Measurements from ENCODE around the gene KCNIP4. TPM values are rescaled to one million over a fixed set of nuclear protein-coding genes. Genes with fewer than 3 reads are reported as not detected.

KCNIP4 gene
- total and polyA plus RNA-seq, 2 of the 4 experiments (the other 2 are of a cell fraction): not detected

DNA sequence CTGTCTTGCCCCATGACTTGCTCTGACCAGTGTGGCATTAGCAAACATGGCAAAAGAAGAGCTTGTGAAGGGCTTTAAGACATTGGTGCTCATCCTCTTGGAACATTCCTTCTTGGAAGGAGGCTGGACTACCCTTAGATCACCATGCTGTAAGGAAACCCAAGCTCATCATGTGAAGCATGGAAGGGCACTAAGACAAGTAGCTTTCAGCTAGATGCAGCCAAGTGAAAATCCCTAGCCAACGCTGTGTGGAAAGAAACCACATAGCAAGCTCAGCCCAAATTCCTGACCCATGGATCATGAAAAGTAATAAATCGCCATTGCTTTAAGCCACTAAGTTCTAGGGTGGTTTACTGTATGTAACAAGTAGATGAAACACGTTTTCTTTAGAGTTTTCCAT is 1260.7 kb downstream of the KCNIP4 start:
- H3K9ac ChIP-seq (ENCODE audit: low read depth, low read length): no peak overlapping the region
- H3K4me1 ChIP-seq (ENCODE audit: control insufficient read depth, insufficient read depth, low read length): no peaks in the 10 kb centered on the region
- in situ Hi-C loops (cut with MboI; ENCODE audit: low sequenced_read_pairs): loop anchor here (5.0 to 10.0 kb wide), 4 partner anchors 143 to 2003 kb away; no protein-coding TSS in a partner anchor
- no peaks in the 10 kb centered on the region for H4K20me1 ChIP-seq (ENCODE audit: insufficient read depth, low read length)
- no peak overlapping the region for H2AK5ac ChIP-seq (ENCODE audit: low read depth, low read length)
- peak; percentile 86 for ATAC-seq (ENCODE audit: low read depth)
- H2AK9ac ChIP-seq (replicated peaks; ENCODE audit: low read depth, low read length, poor library complexity): no peak overlapping the region
- H3K56ac ChIP-seq (ENCODE audit: extremely low read depth, insufficient read depth, low read length): no peak overlapping the region
- no peaks in the 10 kb centered on the region for H3K9me1 ChIP-seq (ENCODE audit: insufficient read depth, low read length)
- no peak overlapping the region for H3K23ac ChIP-seq (ENCODE audit: low read depth, low read length)
- no peaks in the 10 kb centered on the region for H3K9me3 ChIP-seq (ENCODE audit: control insufficient read depth, insufficient read depth, low read length)
- H3K4ac ChIP-seq (ENCODE audit: low read depth, low read length): no peak overlapping the region
- H4K8ac ChIP-seq (ENCODE audit: low read depth in 2 of 2, low read length in 2 of 2): no peak overlapping the region
- no peaks in the 10 kb centered on the region for H3K36me3 ChIP-seq (ENCODE audit: control insufficient read depth, insufficient read depth, low read length)
- H2BK20ac ChIP-seq (ENCODE audit: low read depth, low read length): no peak overlapping the region
- ChIA-PET POLR2A (ENCODE audit: unreplicated experiment) (no interaction called here), CTCF (no interaction called here)
- no peaks in the 10 kb centered on the region for H3K79me1 ChIP-seq (ENCODE audit: low read depth in 1 of 2, low read length in 2 of 2)
- no peak overlapping the region for H3K4me2 ChIP-seq (ENCODE audit: low read depth, low read length)
- H2BK15ac ChIP-seq (ENCODE audit: low read depth, low read length): no peak overlapping the region
- intact Hi-C loops (cut with micrococcal nuclease): loop anchor here (1.0 to 5.0 kb wide), 2 partner anchors 435 to 986 kb away; no protein-coding TSS in a partner anchor
- no peak for TF ChIP-seq NFE2L2 (IDR thresholded peaks at IDR 0.05; ENCODE audit: low read depth, low read length)
- TF ChIP-seq MAFK (IDR thresholded peaks at IDR 0.05; ENCODE audit: low read depth, low read length): no peak
- TF ChIP-seq POLR2A (IDR thresholded peaks at IDR 0.05; ENCODE audit: low read depth, low read length): no peak
- H2BK120ac ChIP-seq (ENCODE audit: low read depth, low read length): no peak overlapping the region
- dilution Hi-C loops (cut with HindIII; ENCODE audit: low sequenced_read_pairs, unreplicated experiment): no loop called here
- no peak overlapping the region for H2AFZ ChIP-seq (replicated peaks; ENCODE audit: low read length, poor library complexity)
- no peak overlapping the region for H4K91ac ChIP-seq (ENCODE audit: insufficient read depth, low read depth, low read length)
- H3K27me3 ChIP-seq (ENCODE audit: control insufficient read depth, insufficient read depth, low read length): peaks cover 5% of the 10 kb centered on the region
- no CpG with 5 or more reads among the region's 3 CpGs for WGBS, 2 experiments (ENCODE audit: extremely low coverage in 2 of 2, insufficient read length in 1 of 2)
- H4K5ac ChIP-seq (ENCODE audit: low read depth, low read length): no peak overlapping the region
- no peak overlapping the region for H3K18ac ChIP-seq (ENCODE audit: low read depth, low read length)
- H3K27ac ChIP-seq (ENCODE audit: insufficient read depth, low read length): no peak overlapping the region
- no TSS peak for BruUV-seq (replicated peaks)
- no peak overlapping the region for H3K14ac ChIP-seq (replicated peaks; ENCODE audit: low read depth, low read length)
- no peak overlapping the region for H3K4me3 ChIP-seq (ENCODE audit: insufficient read depth, low read depth, low read length)
- peak; percentile 75 for DNase-seq
- no peak overlapping the region for H2BK5ac ChIP-seq (ENCODE audit: low read depth, low read length, poor library complexity, severe bottlenecking)
